GM21737 (cell line): ENCODE results near the gene PDYN.
"Not testable (repeated sequence)": the region's sequence is repeated elsewhere in the genome, so short reads cannot be mapped to it uniquely, and the experiment has no call there.

ENCODE experiments used
- ATAC-seq: cut with Tn5 transposase; IDR thresholded peaks from one replicate; pipeline ENCODE4 v1.9.1; 2021; ENCODE audit warnings: mild to moderate bottlenecking, moderate library complexity; ENCODE audit not compliant: unreplicated experiment

The PDYN gene

GRCh38 chr20:1993986-1994385 lies at the start of gene PDYN:
Gene PDYN (minus strand): TSS chr20:1994058. CDS start chr20:1983084, 10,974 bp downstream.
- ATAC-seq, result no peak

GRCh38 chr20:2042400-2042799 lies 48.5 kb upstream of the PDYN start:
- no peak for ATAC-seq

- no peak for ATAC-seq
Measured at GRCh38 chr20:2038161-2038560, 44.3 kb upstream of the PDYN start.

GRCh38 chr20:2037296-2037914 lies 43.5 kb upstream of the PDYN start:
- ATAC-seq, result no peak

GRCh38 chr20:2036357-2036756 lies 42.5 kb upstream of the PDYN start:
- ATAC-seq, result not testable (repeated sequence)

GRCh38 chr20:2032168-2032567 lies 38.3 kb upstream of the PDYN start:
- no peak for ATAC-seq

GRCh38 chr20:2026514-2026913 lies 32.7 kb upstream of the PDYN start:
- no peak for ATAC-seq

GRCh38 chr20:2026004-2026403 lies 32.1 kb upstream of the PDYN start:
- ATAC-seq, result no peak

GRCh38 chr20:2023151-2023550 lies 29.3 kb upstream of the PDYN start:
- ATAC-seq, result no peak

GRCh38 chr20:2022163-2022562 lies 28.3 kb upstream of the PDYN start:
- ATAC-seq, result no peak

- no peak for ATAC-seq
Measured at GRCh38 chr20:2010533-2010932, 16.7 kb upstream of the PDYN start.

- ATAC-seq, result no peak
Measured at GRCh38 chr20:2006452-2007361, 12.8 kb upstream of the PDYN start.

- no peak for ATAC-seq
Measured at GRCh38 chr20:2005831-2006426, 12.1 kb upstream of the PDYN start.

GRCh38 chr20:2005359-2005758 lies 11.5 kb upstream of the PDYN start:
- ATAC-seq, result no peak

- no peak for ATAC-seq
Measured at GRCh38 chr20:2004171-2004570, 10.3 kb upstream of the PDYN start.

GRCh38 chr20:2002365-2002764 lies 8.5 kb upstream of the PDYN start:
- no peak for ATAC-seq

GRCh38 chr20:2001119-2001518 lies 7.3 kb upstream of the PDYN start:
- no peak for ATAC-seq

GRCh38 chr20:2000285-2000684 lies 6.4 kb upstream of the PDYN start:
- ATAC-seq, result no peak

GRCh38 chr20:1998715-1999114 lies 4.9 kb upstream of the PDYN start:
- no peak for ATAC-seq

- ATAC-seq, result no peak
Measured at GRCh38 chr20:1998193-1998520, 4.3 kb upstream of the PDYN start.

GRCh38 chr20:1997483-1998192 lies 3.8 kb upstream of the PDYN start:
- no peak for ATAC-seq
